GM18526 (cell line): ENCODE measurements around the gene PTPRZ1.

ENCODE experiments used
- POLR2A ChIP-seq: IDR thresholded peaks from 3 replicates; pipeline ENCODE4 v1.6.1; 2011; ENCODE audit not compliant: insufficient read length; ENCODE audit errors: extremely low read depth

Gene PTPRZ1

GRCh38 chr7:121966276-121966934 lies 93.4 kb downstream of the PTPRZ1 start:
- no peak for TF ChIP-seq POLR2A

- no peak for TF ChIP-seq POLR2A
Measured at GRCh38 chr7:121966935-121967332, 94.0 kb downstream of the PTPRZ1 start.

- no peak for TF ChIP-seq POLR2A
Measured at GRCh38 chr7:121985476-121986030, 112.6 kb downstream of the PTPRZ1 start.

GRCh38 chr7:121992068-121992467 lies 119.1 kb downstream of the PTPRZ1 start:
- TF ChIP-seq POLR2A = no peak

GRCh38 chr7:121994625-121995410 lies 121.9 kb downstream of the PTPRZ1 start:
- TF ChIP-seq POLR2A = no peak

- no peak for TF ChIP-seq POLR2A
Measured at GRCh38 chr7:122006687-122007086, 133.7 kb downstream of the PTPRZ1 start.

- no peak for TF ChIP-seq POLR2A
Measured at GRCh38 chr7:122010116-122010515, 137.2 kb downstream of the PTPRZ1 start.

GRCh38 chr7:122013065-122013464 lies 140.1 kb downstream of the PTPRZ1 start:
- TF ChIP-seq POLR2A = no peak

- no peak for TF ChIP-seq POLR2A
Measured at GRCh38 chr7:122013630-122014029, 140.7 kb downstream of the PTPRZ1 start.

GRCh38 chr7:122014697-122015096 lies 141.7 kb downstream of the PTPRZ1 start:
- no peak for TF ChIP-seq POLR2A

- no peak for TF ChIP-seq POLR2A
Measured at GRCh38 chr7:122018032-122018431, 145.1 kb downstream of the PTPRZ1 start.

- no peak for TF ChIP-seq POLR2A
Measured at GRCh38 chr7:122027058-122027457, 154.1 kb downstream of the PTPRZ1 start.

- TF ChIP-seq POLR2A = no peak
Measured at GRCh38 chr7:122033641-122034040, 160.7 kb downstream of the PTPRZ1 start.

- no peak for TF ChIP-seq POLR2A
Measured at GRCh38 chr7:122035876-122036275, 162.9 kb downstream of the PTPRZ1 start.

- no peak for TF ChIP-seq POLR2A
Measured at GRCh38 chr7:122038134-122038533, 165.2 kb downstream of the PTPRZ1 start.

- TF ChIP-seq POLR2A = no peak
Measured at GRCh38 chr7:122038904-122039303, 165.9 kb downstream of the PTPRZ1 start.
